Measurements from ENCODE around the gene NTN1.

- peak in 1 of 4 experiments; percentile 12 for TF ChIP-seq CTCF (IDR thresholded peaks at IDR 0.05)
- no peak for TF ChIP-seq POLR2A (IDR thresholded peaks at IDR 0.05)
- no peak for TF ChIP-seq EP300 (IDR thresholded peaks at IDR 0.05)
Measured at GRCh38 chr17:8986295-8986694, 35.0 kb upstream of the NTN1 start.

All from gastroesophageal sphincter (tissue), 3 donors.